Tibial nerve (tissue), 4 donors: ENCODE data around the gene MN1. TPM values are rescaled to one million over a fixed set of nuclear protein-coding genes. Genes with fewer than 3 reads are reported as not detected.

Experiments
- DNase-seq, 2 donors: peaks; one replicate each; pipeline ENCODE4 v3.0.0-alpha.2; 2019; ENCODE audit warnings: low spot score in 2 of 2
- H3K27ac ChIP-seq, 4 donors: fragments of 200-600 bp; sonication (generic) in 3 of 4; one replicate each; pipeline ENCODE4 v1.5.1; 2017 to 2019; ENCODE audit warnings: mild to moderate bottlenecking in 1 of 4
- H3K27me3 ChIP-seq, 2 donors: fragments of 200-600 bp; sonication (generic) in 1 of 2; one replicate each; pipeline versions ENCODE4 v1.5.1 to v1.6.0; 2017 to 2019
- H3K36me3 ChIP-seq, 3 donors: fragments of 200-600 bp; sonication (generic); one replicate each; pipeline ENCODE4 v1.5.1; 2018 to 2019
- H3K4me1 ChIP-seq, 4 donors: fragments of 200-600 bp; sonication (generic) in 3 of 4; one replicate each; pipeline ENCODE4 v1.5.1; 2017 to 2019
- H3K4me3 ChIP-seq, 4 donors: fragments of 200-600 bp; sonication (generic) in 3 of 4; one replicate each; pipeline ENCODE4 v1.5.1; 2017 to 2019; ENCODE audit warnings: mild to moderate bottlenecking in 1 of 4, moderate library complexity in 1 of 4
- H3K9me3 ChIP-seq, 4 donors: fragments of 200-600 bp; sonication (generic) in 3 of 4; one replicate each; pipeline ENCODE4 v1.5.1; 2017 to 2019
- EP300 ChIP-seq, 2 donors: sonication (generic); formaldehyde crosslinking; IDR thresholded peaks; one replicate each; pipeline ENCODE4 v1.6.1; 2017; ENCODE audit warnings: antibody characterized with exemption in 2 of 2, mild to moderate bottlenecking in 1 of 2
- POLR2A ChIP-seq, 2 donors: fragments of 450-650 bp; IDR thresholded peaks; one replicate each; pipeline ENCODE4 v1.6.1; 2017; ENCODE audit warnings: antibody characterized with exemption in 2 of 2, mild to moderate bottlenecking in 2 of 2, moderate library complexity in 2 of 2
- WGBS, 2 donors: methylation state at CpG; one replicate each; pipeline ENCODE4 v1.1.5; 2018; 5-methylcytosine and 5-hydroxymethylcytosine counted together
- total RNA-seq, 4 donors: library from RNA; depleted of rRNA; stranded (reverse); fragments of >200 nt; gene quantifications; one replicate each; pipeline ENCODE4 v1.1.0, GENCODE V29; 2016
- TF ChIP-seq, protein P1 (sequence below), 5 experiments: fragments of 200-600 bp in 3 of 5; fragments of 450-650 bp in 2 of 5; sonication (generic) in 3 of 5; IDR thresholded peaks; one replicate each; pipeline ENCODE4 v1.5.1; 2016 to 2019; ENCODE audit warnings: antibody characterized with exemption in 5 of 5, mild to moderate bottlenecking in 3 of 5, moderate library complexity in 2 of 5

MN1 gene
- total RNA-seq, 4 donors from 2014 or later: 3.9 to 8.2 (median 6.0) TPM

DNA sequence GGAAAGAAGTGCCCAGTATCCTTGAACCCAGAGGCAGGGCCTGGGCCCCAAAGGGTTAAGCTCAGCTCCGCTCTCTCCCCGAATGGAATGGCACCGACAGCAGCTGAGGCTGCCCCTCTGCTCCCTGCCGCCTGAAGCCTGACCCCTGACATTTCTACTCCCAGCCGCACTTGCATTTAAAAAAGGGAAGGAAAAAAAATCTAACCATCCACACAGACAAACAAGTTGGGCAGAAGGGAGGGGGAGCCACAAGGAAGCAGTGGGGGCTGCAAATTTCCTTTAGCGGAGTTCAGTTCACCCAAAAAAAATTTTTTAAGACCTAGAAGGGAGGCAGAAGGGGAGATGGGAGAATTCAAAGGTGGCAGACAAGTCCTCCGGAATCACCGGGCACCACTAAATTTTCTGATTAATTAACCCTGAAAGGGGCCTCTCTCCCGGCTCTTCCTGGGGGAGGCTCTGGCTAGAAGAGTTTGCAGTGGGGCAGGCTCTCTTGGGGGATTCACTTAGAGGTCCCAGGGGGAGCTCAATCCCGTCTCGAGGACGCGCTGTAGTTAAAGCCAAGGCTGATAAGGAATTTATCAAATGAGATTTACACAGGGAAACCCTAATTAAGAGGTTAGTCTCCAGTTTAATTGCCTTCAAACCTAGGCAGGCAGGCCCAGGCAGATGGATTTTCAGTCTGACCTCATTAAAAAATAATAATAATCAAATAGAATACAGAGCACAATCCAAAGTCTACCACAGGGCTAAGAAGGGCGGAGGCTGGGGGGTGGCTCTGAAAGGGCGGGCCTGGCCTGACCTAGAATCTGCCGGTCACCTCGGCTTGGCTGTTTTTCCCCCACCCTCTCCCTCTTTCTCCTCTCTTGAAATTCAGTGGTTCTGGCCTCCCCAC lies 25.6 kb downstream of the MN1 start:
- Histone ChIP-seq H3K27me3 (no peaks in the 10 kb centered on the region), H3K4me3 (peak overlapping the region in 2 of 4 donors; percentile 7 to 19), H3K36me3 (no peaks in the 10 kb centered on the region), H3K4me1 (peaks cover 0 to 38% (median 17%) of the 10 kb centered on the region in 4 donors), H3K9me3 (peaks cover 0 to 3% (median 0%) of the 10 kb centered on the region in 4 donors), H3K27ac (peak overlapping the region; percentile 24 to 81 (median 54))
- WGBS, 2 donors: 8 to 9% methylated on average over 17 of the region's 17 CpGs
- TF ChIP-seq EP300 (IDR thresholded peaks at IDR 0.05): no peak
- no peak for DNase-seq

DNA sequence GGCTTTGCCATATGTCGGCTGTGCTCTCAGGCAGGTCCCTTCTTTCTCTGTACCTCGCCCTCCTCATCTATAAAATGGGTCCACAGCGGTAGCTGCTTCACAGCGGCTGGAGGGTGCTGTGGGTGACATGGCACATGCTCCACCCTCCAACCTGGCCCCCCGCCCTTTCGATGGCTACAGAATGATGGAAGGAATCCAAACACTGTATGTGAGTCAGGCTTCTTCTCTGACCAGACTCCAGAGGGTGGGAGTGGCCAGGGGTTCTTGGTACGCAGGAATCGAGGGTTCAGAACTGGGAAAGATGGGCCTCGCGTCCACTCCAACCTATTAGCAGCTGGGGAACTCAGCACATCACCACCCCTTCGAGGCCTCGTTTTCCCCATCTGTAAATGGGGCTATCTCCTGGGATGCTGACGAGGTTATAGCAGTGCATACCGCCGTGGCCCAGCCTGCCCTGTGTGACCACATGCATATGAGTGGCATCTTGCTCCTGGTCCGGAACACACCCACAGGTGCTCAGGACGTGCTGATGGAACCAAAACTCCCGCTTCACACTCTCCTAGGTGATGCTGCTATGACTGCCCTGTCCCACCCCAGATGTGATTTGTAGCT lies 26.4 kb downstream of the MN1 start:
- Histone ChIP-seq H3K27ac (peak overlapping the region in 2 of 4 donors; percentile 65 to 81), H3K4me3 (no peak overlapping the region), H3K36me3 (no peaks in the 10 kb centered on the region), H3K4me1 (peaks cover 0 to 38% (median 17%) of the 10 kb centered on the region in 4 donors), H3K9me3 (no peaks in the 10 kb centered on the region), H3K27me3 (no peaks in the 10 kb centered on the region)
- WGBS, 2 donors: 67 to 73% methylated on average over 18 of the region's 18 CpGs
- TF ChIP-seq, protein P1, sequence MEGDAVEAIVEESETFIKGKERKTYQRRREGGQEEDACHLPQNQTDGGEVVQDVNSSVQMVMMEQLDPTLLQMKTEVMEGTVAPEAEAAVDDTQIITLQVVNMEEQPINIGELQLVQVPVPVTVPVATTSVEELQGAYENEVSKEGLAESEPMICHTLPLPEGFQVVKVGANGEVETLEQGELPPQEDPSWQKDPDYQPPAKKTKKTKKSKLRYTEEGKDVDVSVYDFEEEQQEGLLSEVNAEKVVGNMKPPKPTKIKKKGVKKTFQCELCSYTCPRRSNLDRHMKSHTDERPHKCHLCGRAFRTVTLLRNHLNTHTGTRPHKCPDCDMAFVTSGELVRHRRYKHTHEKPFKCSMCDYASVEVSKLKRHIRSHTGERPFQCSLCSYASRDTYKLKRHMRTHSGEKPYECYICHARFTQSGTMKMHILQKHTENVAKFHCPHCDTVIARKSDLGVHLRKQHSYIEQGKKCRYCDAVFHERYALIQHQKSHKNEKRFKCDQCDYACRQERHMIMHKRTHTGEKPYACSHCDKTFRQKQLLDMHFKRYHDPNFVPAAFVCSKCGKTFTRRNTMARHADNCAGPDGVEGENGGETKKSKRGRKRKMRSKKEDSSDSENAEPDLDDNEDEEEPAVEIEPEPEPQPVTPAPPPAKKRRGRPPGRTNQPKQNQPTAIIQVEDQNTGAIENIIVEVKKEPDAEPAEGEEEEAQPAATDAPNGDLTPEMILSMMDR (IDR thresholded peaks at IDR 0.05): no peak
- TF ChIP-seq POLR2A (IDR thresholded peaks at IDR 0.05) (no peak), EP300 (IDR thresholded peaks at IDR 0.05) (no peak)
- no peak for DNase-seq

DNA sequence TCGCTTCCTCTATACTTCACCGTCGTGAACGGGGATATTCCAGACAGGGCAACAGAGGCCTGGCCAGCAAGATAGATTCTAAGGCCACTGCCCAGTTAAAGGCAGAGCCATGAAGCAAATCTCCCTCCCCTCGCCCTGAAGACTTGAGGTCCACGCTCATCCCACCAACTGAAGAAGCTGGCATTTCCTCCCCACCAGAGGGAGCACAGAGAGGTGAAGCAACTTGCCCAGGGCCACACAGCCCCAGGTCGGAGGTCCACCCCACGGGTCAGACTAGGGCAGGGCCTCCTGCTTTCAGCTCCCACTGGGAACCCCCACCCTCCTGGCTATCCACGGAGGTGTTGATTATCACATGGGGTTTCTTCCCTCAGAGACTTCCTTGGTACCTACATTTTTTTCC lies 27.4 kb downstream of the MN1 start:
- H3K27me3 ChIP-seq: no peaks in the 10 kb centered on the region
- no peak overlapping the region for H3K4me3 ChIP-seq
- peaks cover 0 to 38% (median 17%) of the 10 kb centered on the region in 4 donors for H3K4me1 ChIP-seq

DNA sequence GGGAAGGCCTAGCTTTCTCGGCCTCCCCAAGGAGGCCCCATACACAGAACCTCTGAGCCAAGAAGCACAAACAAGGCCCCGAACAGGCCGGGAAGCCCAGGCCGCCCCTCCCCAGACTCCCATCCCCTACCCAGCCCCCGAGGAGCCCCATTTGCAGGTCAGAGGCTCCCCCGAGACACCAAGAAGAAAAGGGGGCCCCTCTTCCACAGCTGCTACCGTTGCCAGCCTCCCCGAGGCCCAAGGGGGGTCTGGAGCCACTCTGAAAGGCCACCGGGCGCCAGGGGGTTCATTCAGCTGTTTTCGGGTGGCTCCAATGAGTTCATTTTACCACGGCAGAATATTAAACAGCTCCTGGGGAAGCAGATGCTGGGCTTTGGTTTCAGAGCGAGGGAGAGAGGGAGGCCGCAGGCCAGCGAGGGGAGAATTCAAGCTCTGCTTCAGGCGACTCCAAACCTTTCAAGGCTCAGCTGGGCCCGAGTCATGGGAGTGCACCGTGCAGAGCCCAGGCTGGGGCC lies 28.5 kb downstream of the MN1 start:
- H3K27ac ChIP-seq: no peak overlapping the region

More for the DNA sequence above, 27.4 kb downstream of the MN1 start:
- Histone ChIP-seq H3K27ac (no peak overlapping the region), H3K9me3 (no peaks in the 10 kb centered on the region), H3K36me3 (no peaks in the 10 kb centered on the region)
- DNase-seq: no peak
- TF ChIP-seq EP300 (IDR thresholded peaks at IDR 0.05) (no peak), POLR2A (IDR thresholded peaks at IDR 0.05) (no peak)
- TF ChIP-seq, protein P1 (IDR thresholded peaks at IDR 0.05): no peak
- 63 to 66% methylated on average over 8 to 9 of the region's 9 CpGs for WGBS, 2 donors

More for the DNA sequence above, 28.5 kb downstream of the MN1 start:
- no peaks in the 10 kb centered on the region for H3K9me3 ChIP-seq
- 60 to 67% methylated on average over 16 to 18 of the region's 18 CpGs for WGBS, 2 donors
- no peak for TF ChIP-seq POLR2A (IDR thresholded peaks at IDR 0.05)
- TF ChIP-seq, protein P1 (IDR thresholded peaks at IDR 0.05): no peak
- TF ChIP-seq EP300 (IDR thresholded peaks at IDR 0.05): no peak
- DNase-seq: no peak
- H3K4me3 ChIP-seq: no peak overlapping the region
- H3K36me3 ChIP-seq: no peaks in the 10 kb centered on the region
- H3K4me1 ChIP-seq: peaks cover 0 to 28% (median 17%) of the 10 kb centered on the region in 4 donors
- H3K27me3 ChIP-seq: no peaks in the 10 kb centered on the region
